CD14-positive monocyte (primary cell): ENCODE measurements around the gene KLHL3. TPM values are rescaled to one million over a fixed set of nuclear protein-coding genes. Genes with fewer than 3 reads are reported as not detected.

Source experiments
- DNase-seq, 3 donors: peaks; one replicate each; pipeline ENCODE4 v3.0.0-alpha.2; 2011 to 2022
- H2AFZ ChIP-seq: 2 replicates; pipeline ENCODE4 v1.6.0; 2012; ENCODE audit warnings: mild to moderate bottlenecking, low read depth, low read length, inconsistent platforms; ENCODE audit not compliant: insufficient read depth, poor library complexity, severe bottlenecking
- H3K27ac ChIP-seq, 2 donors: 1 replicate in 1 of 2; 2 replicates in 1 of 2; pipeline ENCODE4 v1.5.1; 2012 to 2013; ENCODE audit warnings: low read length in 2 of 2, control low read depth in 1 of 2, inconsistent platforms in 1 of 2, low read depth in 1 of 2, mild to moderate bottlenecking in 1 of 2
- H3K27me3 ChIP-seq, 2 donors: one replicate each; pipeline versions ENCODE4 v1.6.0 to v1.6.1; 2011 to 2013; ENCODE audit warnings: low read length in 2 of 2; ENCODE audit not compliant: control insufficient read depth in 2 of 2, insufficient read depth in 2 of 2
- H3K36me3 ChIP-seq, 2 donors: replicated peaks in 1 of 2; 1 replicate in 1 of 2; 2 replicates in 1 of 2; pipeline versions ENCODE4 v1.5.1 to v1.6.1; 2012 to 2013; ENCODE audit warnings: low read length in 2 of 2, control low read depth in 1 of 2, inconsistent platforms in 1 of 2, mild to moderate bottlenecking in 1 of 2; ENCODE audit not compliant: insufficient read depth in 2 of 2, control insufficient read depth in 1 of 2
- H3K4me1 ChIP-seq, 2 donors: 1 replicate in 1 of 2; 2 replicates in 1 of 2; pipeline versions ENCODE4 v1.5.1 to v1.6.1; 2012 to 2013; ENCODE audit warnings: low read length in 2 of 2, control low read depth in 1 of 2, inconsistent platforms in 1 of 2, mild to moderate bottlenecking in 1 of 2, moderate library complexity in 1 of 2; ENCODE audit not compliant: insufficient read depth in 2 of 2, control insufficient read depth in 1 of 2
- H3K4me2 ChIP-seq: replicated peaks from 2 replicates; pipeline ENCODE3; 2012; ENCODE audit warnings: low read length, moderate library complexity, mild to moderate bottlenecking; ENCODE audit not compliant: poor library complexity, severe bottlenecking; ENCODE audit errors: extremely low read depth
- H3K4me3 ChIP-seq, 3 experiments: fragments of 200-600 bp in 1 of 3; sonication (generic) in 1 of 3; replicated peaks in 1 of 3; 1 replicate in 2 of 3; 2 replicates in 1 of 3; pipeline ENCODE4 v1.5.1; 2011 to 2013; ENCODE audit warnings: low read length in 3 of 3, mild to moderate bottlenecking in 3 of 3, control low read depth in 2 of 3, low read depth in 2 of 3, inconsistent platforms in 1 of 3, moderate library complexity in 1 of 3
- H3K79me2 ChIP-seq: 2 replicates; pipeline ENCODE4 v1.6.0; 2012; ENCODE audit warnings: mild to moderate bottlenecking, control low read depth, inconsistent platforms, low read length, moderate library complexity; ENCODE audit not compliant: insufficient read depth
- H3K9ac ChIP-seq: 2 replicates; pipeline ENCODE4 v1.6.0; 2017; ENCODE audit warnings: low read length, mild to moderate bottlenecking; ENCODE audit not compliant: insufficient read depth, poor library complexity, severe bottlenecking
- H3K9me3 ChIP-seq, 2 donors: replicated peaks in 1 of 2; 1 replicate in 1 of 2; 2 replicates in 1 of 2; pipeline versions ENCODE4 v1.5.1 to v1.6.1; 2012 to 2013; ENCODE audit warnings: low read length in 2 of 2, control low read depth in 1 of 2; ENCODE audit not compliant: control insufficient read depth in 1 of 2, insufficient read depth in 1 of 2
- H4K20me1 ChIP-seq: 2 replicates; pipeline ENCODE4 v1.6.0; 2012; ENCODE audit warnings: mild to moderate bottlenecking, low read length, control low read depth, moderate library complexity; ENCODE audit not compliant: insufficient read depth
- H3K27ac Mint-ChIP-seq, 7 donors: one replicate each; pipeline ENCODE4 v1.8.0; 2020; ENCODE audit warnings: mild to moderate bottlenecking in 7 of 7, mixed read lengths in 7 of 7, moderate library complexity in 6 of 7, inconsistent platforms in 2 of 7
- H3K27me3 Mint-ChIP-seq, 3 donors: one replicate each; pipeline ENCODE4 v1.8.0; 2021 to 2022; ENCODE audit warnings: low read depth in 3 of 3, mild to moderate bottlenecking in 3 of 3, mixed read lengths in 3 of 3, moderate library complexity in 3 of 3, inconsistent platforms in 1 of 3
- H3K36me3 Mint-ChIP-seq, 2 donors: one replicate each; pipeline ENCODE4 v1.8.0; 2020; ENCODE audit warnings: mixed read lengths in 2 of 2, inconsistent platforms in 1 of 2, mild to moderate bottlenecking in 1 of 2
- H3K4me1 Mint-ChIP-seq: one replicate; pipeline ENCODE4 v1.8.0; 2020; ENCODE audit warnings: mild to moderate bottlenecking, mixed read lengths
- H3K4me3 Mint-ChIP-seq, 2 donors: one replicate each; pipeline ENCODE4 v1.8.0; 2020; ENCODE audit warnings: mild to moderate bottlenecking in 2 of 2, mixed read lengths in 2 of 2, moderate library complexity in 1 of 2
- H3K9me3 Mint-ChIP-seq, 7 donors: one replicate each; pipeline ENCODE4 v1.8.0; 2020 to 2022; ENCODE audit warnings: mixed read lengths in 7 of 7, mild to moderate bottlenecking in 6 of 7, moderate library complexity in 6 of 7, inconsistent platforms in 2 of 7
- CTCF ChIP-seq: fragments of 200-600 bp; IDR thresholded peaks from one replicate; pipeline ENCODE4 v1.8.0; 2022; ENCODE audit warnings: antibody characterized with exemption, mild to moderate bottlenecking
- WGBS: methylation state at CpG from one replicate; pipeline ENCODE4 v1.1.5; 2013; ENCODE audit warnings: missing lambda C conversion rate; ENCODE audit not compliant: insufficient coverage; 5-methylcytosine and 5-hydroxymethylcytosine counted together
- intact Hi-C, 2 donors: fragments of 100-400 bp; cut with micrococcal nuclease; formaldehyde crosslinking; loops; one replicate each; pipeline versions ENCODE4 v1.15.0 to v1.15.1; 2023
- polyA plus RNA-seq, 3 donors: library from polyadenylated mRNA; depleted of rRNA in 1 of 3; unstranded in 2 of 3; stranded (reverse) in 1 of 3; fragments of 300-500 nt in 2 of 3; fragments of >200 nt in 1 of 3; fragmentation: Illumina TruSeq in 2 of 3; gene quantifications; 1 replicate in 2 of 3; 2 replicates in 1 of 3; pipeline ENCODE4 v1.2.3, GENCODE V29; 2012 to 2021

The KLHL3 gene
- polyA plus RNA-seq, 3 donors = 0.71 TPM; not detected in 2

- Histone ChIP-seq H3K4me2 (no peak overlapping the region), H4K20me1 (no peaks in the 10 kb centered on the region), H3K27ac (no peak overlapping the region), H3K79me2 (no peaks in the 10 kb centered on the region), H3K4me3 (no peak overlapping the region), H3K4me1 (no peaks in the 10 kb centered on the region), H2AFZ (no peak overlapping the region), H3K36me3 (no peaks in the 10 kb centered on the region), H3K9ac (no peak overlapping the region), H3K9me3 (no peaks in the 10 kb centered on the region), H3K27me3 (no peaks in the 10 kb centered on the region)
- Mint-ChIP-seq H3K9me3 (peaks cover 0 to 5% (median 0%) of the 10 kb centered on the region in 7 donors), H3K4me3 (no peak overlapping the region), H3K4me1 (no peaks in the 10 kb centered on the region), H3K27me3 (no peaks in the 10 kb centered on the region), H3K36me3 (no peaks in the 10 kb centered on the region), H3K27ac (no peak overlapping the region)
- 100% methylated on average over 5 of the region's 5 CpGs for WGBS
- TF ChIP-seq CTCF = no peak
- intact Hi-C loops = no loop called here
- DNase-seq = no peak
Measured at GRCh38 chr5:137648361-137648760, 87.5 kb downstream of the KLHL3 start.

DNA sequence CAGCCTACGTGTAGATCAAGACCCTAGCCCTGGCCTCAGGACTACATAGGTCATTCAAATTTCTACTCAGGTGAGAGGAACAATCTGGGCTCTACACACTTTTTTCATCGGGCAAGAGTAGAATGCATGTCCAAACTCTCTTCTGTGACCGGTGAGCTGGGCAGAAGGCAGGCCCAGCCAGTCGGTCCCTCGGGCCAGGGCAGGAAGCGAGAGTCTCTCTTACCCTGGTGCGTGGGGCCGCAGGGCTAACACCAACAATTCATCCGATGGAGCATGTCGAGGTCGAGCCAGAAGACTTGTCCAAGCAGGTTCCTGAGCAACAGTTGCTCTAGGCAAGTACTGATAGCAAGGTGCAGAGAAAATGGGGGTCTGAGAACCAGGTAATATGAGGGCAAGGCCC, 88.5 kb downstream of the KLHL3 start:
- H4K20me1 ChIP-seq = no peaks in the 10 kb centered on the region
- TF ChIP-seq CTCF = no peak
- H3K79me2 ChIP-seq = no peaks in the 10 kb centered on the region
- no peaks in the 10 kb centered on the region for H3K9me3 ChIP-seq
- H3K9ac ChIP-seq = no peak overlapping the region
- Mint-ChIP-seq H3K27me3 (no peaks in the 10 kb centered on the region), H3K9me3 (peaks cover 0 to 5% (median 0%) of the 10 kb centered on the region in 7 donors), H3K4me3 (no peak overlapping the region), H3K4me1 (no peaks in the 10 kb centered on the region), H3K36me3 (no peaks in the 10 kb centered on the region), H3K27ac (peak overlapping the region in 2 of 7 donors; percentile 17 to 19)
- no peaks in the 10 kb centered on the region for H3K4me1 ChIP-seq
- no peaks in the 10 kb centered on the region for H3K27me3 ChIP-seq
- H3K4me3 ChIP-seq = no peak overlapping the region
- WGBS = 97% methylated on average over 10 of the region's 11 CpGs
- no peaks in the 10 kb centered on the region for H3K36me3 ChIP-seq
- no peak for DNase-seq
- intact Hi-C loops = no loop called here
- H3K27ac ChIP-seq = no peak overlapping the region
- H2AFZ ChIP-seq = no peak overlapping the region
- H3K4me2 ChIP-seq = no peak overlapping the region
